GM12878 (cell line): ENCODE measurements around the gene MILR1.

Source experiments
- CTCF ChIP-seq, 3 experiments: IDR thresholded peaks in 2 of 3; conservative IDR thresholded peaks in 1 of 3; 2 replicates each; pipeline ENCODE4 v1.5.1; 2011; ENCODE audit warnings: low read depth in 3 of 3, low read length in 3 of 3, mild to moderate bottlenecking in 3 of 3, control low read depth in 2 of 3, moderate library complexity in 2 of 3, inconsistent platforms in 1 of 3, mixed read lengths in 1 of 3; ENCODE audit not compliant: control insufficient read depth in 2 of 3, insufficient read depth in 1 of 3; ENCODE audit errors: extremely low read depth in 1 of 3
- KAT2A ChIP-seq: conservative IDR thresholded peaks from 2 replicates; pipeline ENCODE4 v1.6.1; 2011; ENCODE audit warnings: low read depth, low read length; ENCODE audit not compliant: control insufficient read depth
- MAX ChIP-seq: IDR thresholded peaks from 2 replicates; pipeline ENCODE4 v1.6.1; 2012; ENCODE audit warnings: low read depth, low read length, improper control_type of control experiment
- NFIC ChIP-seq: IDR thresholded peaks from 2 replicates; pipeline ENCODE4 v1.6.1; 2012; ENCODE audit warnings: low read depth, mild to moderate bottlenecking, inconsistent platforms, low read length, moderate library complexity
- NR2C2 ChIP-seq: IDR thresholded peaks from 2 replicates; pipeline ENCODE4 v1.6.1; 2011; ENCODE audit warnings: borderline replicate concordance, low read depth; ENCODE audit not compliant: control insufficient read depth, insufficient read length
- POLR2A ChIP-seq: IDR thresholded peaks from 2 replicates; pipeline ENCODE4 v1.6.1; 2011; ENCODE audit warnings: low read depth, mild to moderate bottlenecking, low read length
- SIN3A ChIP-seq: IDR thresholded peaks from 2 replicates; pipeline ENCODE4 v1.6.1; 2012; ENCODE audit warnings: low read depth, low read length, improper control_type of control experiment
- YY1 ChIP-seq: IDR thresholded peaks from 2 replicates; pipeline ENCODE4 v1.6.1; 2011; ENCODE audit warnings: low read depth, mild to moderate bottlenecking, low read length
- ZBTB40 ChIP-seq: fragments of 450-650 bp; IDR thresholded peaks from 2 replicates; pipeline ENCODE4 v1.6.1; 2016; ENCODE audit warnings: mild to moderate bottlenecking, moderate library complexity, borderline replicate concordance

- no peak for TF ChIP-seq POLR2A
- no peak for TF ChIP-seq ZBTB40
- TF ChIP-seq KAT2A = no peak
- no peak for TF ChIP-seq NR2C2
- TF ChIP-seq CTCF (IDR thresholded peaks at IDR 0.05 in 2 of 3, conservative IDR thresholded peaks at IDR 0.05 in 1 of 3; ENCODE audit: control insufficient read depth in 2 of 3, extremely low read depth in 1 of 3, insufficient read depth in 1 of 3, low read depth in 3 of 3, low read length in 3 of 3) = no peak
- TF ChIP-seq MAX = no peak
- TF ChIP-seq YY1 = no peak
- no peak for TF ChIP-seq NFIC
- TF ChIP-seq SIN3A = no peak
Measured at GRCh38 chr17:64449545-64449944, 630 bp downstream of the MILR1 start.
